ENCODE data around the gene PLCD3. TPM values are rescaled to one million over a fixed set of nuclear protein-coding genes. Genes with fewer than 3 reads are reported as not detected.

Gene PLCD3
- total and polyA plus RNA-seq, 2 of the 13 experiments (the other 11 are each of a cell fraction or from before 2014, with no cell fraction given), result 11.3 to 39.1 TPM

DNA sequence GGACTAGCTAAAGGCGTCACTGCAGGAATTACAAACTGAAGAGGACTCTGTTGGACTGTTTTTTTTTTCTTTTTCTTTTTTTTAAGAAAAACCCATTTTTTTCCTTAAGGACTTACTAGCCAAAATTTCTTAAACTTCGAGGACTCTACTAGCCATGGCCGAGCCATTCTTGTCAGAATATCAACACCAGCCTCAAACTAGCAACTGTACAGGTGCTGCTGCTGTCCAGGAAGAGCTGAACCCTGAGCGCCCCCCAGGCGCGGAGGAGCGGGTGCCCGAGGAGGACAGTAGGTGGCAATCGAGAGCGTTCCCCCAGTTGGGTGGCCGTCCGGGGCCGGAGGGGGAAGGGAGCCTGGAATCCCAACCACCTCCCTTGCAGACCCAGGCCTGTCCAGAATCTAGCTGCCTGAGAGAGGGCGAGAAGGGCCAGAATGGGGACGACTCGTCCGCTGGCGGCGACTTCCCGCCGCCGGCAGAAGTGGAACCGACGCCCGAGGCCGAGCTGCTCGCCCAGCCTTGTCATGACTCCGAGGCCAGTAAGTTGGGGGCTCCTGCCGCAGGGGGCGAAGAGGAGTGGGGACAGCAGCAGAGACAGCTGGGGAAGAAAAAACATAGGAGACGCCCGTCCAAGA lies 16.8 kb upstream of the PLCD3 start (continued):
- TF ChIP-seq, protein P1, sequence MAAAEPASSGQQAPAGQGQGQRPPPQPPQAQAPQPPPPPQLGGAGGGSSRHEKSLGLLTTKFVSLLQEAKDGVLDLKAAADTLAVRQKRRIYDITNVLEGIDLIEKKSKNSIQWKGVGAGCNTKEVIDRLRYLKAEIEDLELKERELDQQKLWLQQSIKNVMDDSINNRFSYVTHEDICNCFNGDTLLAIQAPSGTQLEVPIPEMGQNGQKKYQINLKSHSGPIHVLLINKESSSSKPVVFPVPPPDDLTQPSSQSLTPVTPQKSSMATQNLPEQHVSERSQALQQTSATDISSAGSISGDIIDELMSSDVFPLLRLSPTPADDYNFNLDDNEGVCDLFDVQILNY (CRISPR knock-in tag; conservative IDR thresholded peaks at IDR 0.05), result no peak; the same call in 1 of the 2 replicates
- TF ChIP-seq SAP130 (CRISPR knock-in tag; IDR thresholded peaks at IDR 0.05; ENCODE audit: low read depth) (peak; percentile 80), ZNF501 (CRISPR knock-in tag; IDR thresholded peaks at IDR 0.05) (peak; percentile 87), ZNF563 (CRISPR knock-in tag; IDR thresholded peaks at IDR 0.05) (no peak; the same call in 1 of the 2 replicates), FOXA1 (IDR thresholded peaks at IDR 0.05) (no peak), FOXA1 (CRISPR knock-in tag; IDR thresholded peaks at IDR 0.05) (peak; percentile 50), ARID2 (CRISPR knock-in tag; IDR thresholded peaks at IDR 0.05; ENCODE audit: borderline replicate concordance) (peak; percentile 47), SP4 (CRISPR knock-in tag; IDR thresholded peaks at IDR 0.05) (0 out of 2 replicates have a peak, but pooled peaks have one; percentile 3), ELF1 (CRISPR knock-in tag; IDR thresholded peaks at IDR 0.05) (peak; percentile 79), YY1 (IDR thresholded peaks at IDR 0.05; ENCODE audit: insufficient read depth, insufficient replicate concordance, low read depth, low read length) (peak; percentile 62), AGO1 (IDR thresholded peaks at IDR 0.05; ENCODE audit: low read depth, low read length, poor library complexity, severe bottlenecking) (no peak), NFYC (CRISPR knock-in tag; IDR thresholded peaks at IDR 0.05) (0 out of 2 replicates have a peak, but pooled peaks have one; percentile 5), XRCC5 (optimal IDR thresholded peaks at IDR 0.05; ENCODE audit: low read length) (peak; percentile 95), ZNF282 (IDR thresholded peaks at IDR 0.05; ENCODE audit: partially characterized antibody) (no peak), GPN1 (CRISPR knock-in tag; IDR thresholded peaks at IDR 0.05; ENCODE audit: borderline replicate concordance) (0 out of 2 replicates have a peak, but pooled peaks have one; percentile 71), ZNF264 (CRISPR knock-in tag; IDR thresholded peaks at IDR 0.05) (peak; percentile 74), PHF21A (CRISPR knock-in tag; IDR thresholded peaks at IDR 0.05) (0 out of 2 replicates have a peak, but pooled peaks have one; percentile 25), MAZ (IDR thresholded peaks at IDR 0.05; ENCODE audit: borderline replicate concordance, low read depth, low read length) (peak; percentile 95), MAZ (CRISPR knock-in tag; IDR thresholded peaks at IDR 0.05; ENCODE audit: low read depth) (peak; percentile 86), KMT2B (CRISPR knock-in tag; IDR thresholded peaks at IDR 0.05) (peak; percentile 43; the same call in 1 of the 2 replicates)
- TF ChIP-seq, protein P2, sequence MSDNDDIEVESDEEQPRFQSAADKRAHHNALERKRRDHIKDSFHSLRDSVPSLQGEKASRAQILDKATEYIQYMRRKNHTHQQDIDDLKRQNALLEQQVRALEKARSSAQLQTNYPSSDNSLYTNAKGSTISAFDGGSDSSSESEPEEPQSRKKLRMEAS (IDR thresholded peaks at IDR 0.05), result peak; percentile 12
- TF ChIP-seq, protein P3, sequence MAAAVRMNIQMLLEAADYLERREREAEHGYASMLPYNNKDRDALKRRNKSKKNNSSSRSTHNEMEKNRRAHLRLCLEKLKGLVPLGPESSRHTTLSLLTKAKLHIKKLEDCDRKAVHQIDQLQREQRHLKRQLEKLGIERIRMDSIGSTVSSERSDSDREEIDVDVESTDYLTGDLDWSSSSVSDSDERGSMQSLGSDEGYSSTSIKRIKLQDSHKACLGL (CRISPR knock-in tag; IDR thresholded peaks at IDR 0.05), result no peak
- TF ChIP-seq, protein P4, sequence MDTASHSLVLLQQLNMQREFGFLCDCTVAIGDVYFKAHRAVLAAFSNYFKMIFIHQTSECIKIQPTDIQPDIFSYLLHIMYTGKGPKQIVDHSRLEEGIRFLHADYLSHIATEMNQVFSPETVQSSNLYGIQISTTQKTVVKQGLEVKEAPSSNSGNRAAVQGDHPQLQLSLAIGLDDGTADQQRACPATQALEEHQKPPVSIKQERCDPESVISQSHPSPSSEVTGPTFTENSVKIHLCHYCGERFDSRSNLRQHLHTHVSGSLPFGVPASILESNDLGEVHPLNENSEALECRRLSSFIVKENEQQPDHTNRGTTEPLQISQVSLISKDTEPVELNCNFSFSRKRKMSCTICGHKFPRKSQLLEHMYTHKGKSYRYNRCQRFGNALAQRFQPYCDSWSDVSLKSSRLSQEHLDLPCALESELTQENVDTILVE (CRISPR knock-in tag; IDR thresholded peaks at IDR 0.05), result 0 out of 2 replicates have a peak, but pooled peaks have one; percentile 62
- TF ChIP-seq, protein P5, sequence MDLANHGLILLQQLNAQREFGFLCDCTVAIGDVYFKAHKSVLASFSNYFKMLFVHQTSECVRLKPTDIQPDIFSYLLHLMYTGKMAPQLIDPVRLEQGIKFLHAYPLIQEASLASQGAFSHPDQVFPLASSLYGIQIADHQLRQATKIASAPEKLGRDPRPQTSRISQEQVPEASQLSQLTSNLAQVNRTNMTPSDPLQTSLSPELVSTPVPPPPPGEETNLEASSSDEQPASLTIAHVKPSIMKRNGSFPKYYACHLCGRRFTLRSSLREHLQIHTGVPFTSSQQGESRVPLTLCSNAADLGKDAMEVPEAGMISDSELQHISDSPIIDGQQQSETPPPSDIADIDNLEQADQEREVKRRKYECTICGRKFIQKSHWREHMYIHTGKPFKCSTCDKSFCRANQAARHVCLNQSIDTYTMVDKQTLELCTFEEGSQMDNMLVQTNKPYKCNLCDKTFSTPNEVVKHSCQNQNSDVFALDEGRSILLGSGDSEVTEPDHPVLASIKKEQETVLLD (CRISPR knock-in tag; IDR thresholded peaks at IDR 0.05; ENCODE audit: low read depth), result 0 out of 2 replicates have a peak, but pooled peaks have one; percentile 6
